ENCODE data around the gene PON2. TPM values are rescaled to one million over a fixed set of nuclear protein-coding genes. Genes with fewer than 3 reads are reported as not detected.
A peak's percentile ranks its signal among the peaks of the same experiment; 100 is the strongest.
"Not testable (repeated sequence)": the region's sequence is repeated elsewhere in the genome, so short reads cannot be mapped to it uniquely, and the experiment has no call there.

PON2 gene
- total RNA-seq, 2 experiments from 2014 or later, result 6.5 to 8.6 TPM

DNA sequence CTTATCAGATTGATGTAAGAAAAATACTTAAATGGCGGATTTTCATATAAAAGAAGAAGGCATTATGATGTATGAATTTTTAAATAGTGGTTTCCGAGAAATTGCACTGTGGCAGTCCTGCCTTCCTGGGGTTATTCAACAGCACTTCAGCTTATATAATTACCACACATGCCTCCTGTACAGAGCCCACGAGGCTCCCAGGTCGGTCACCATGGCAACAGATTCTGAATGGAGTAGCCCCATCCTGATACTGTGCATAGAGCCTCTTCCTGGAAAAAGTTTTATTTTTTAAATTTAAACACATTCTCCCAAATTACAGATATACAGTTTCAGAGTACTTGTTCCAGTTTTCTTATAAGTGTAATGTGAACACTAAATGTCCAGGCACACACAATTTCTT is 35.0 kb upstream of the PON2 start:
- ATAC-seq (ENCODE audit: low read depth), result no peak
- no peak overlapping the region for H3K4me3 Mint-ChIP-seq
- POLR2A ChIA-PET, result no interaction called here
- no peaks in the 10 kb centered on the region for H3K9me3 Mint-ChIP-seq
- H3K36me3 Mint-ChIP-seq, result no peaks in the 10 kb centered on the region
- DNase-seq, result no peak
- peaks cover 9% of the 10 kb centered on the region for H3K4me1 Mint-ChIP-seq
- H3K27me3 Mint-ChIP-seq, result no peaks in the 10 kb centered on the region
- no peak overlapping the region for H3K27ac Mint-ChIP-seq

DNA sequence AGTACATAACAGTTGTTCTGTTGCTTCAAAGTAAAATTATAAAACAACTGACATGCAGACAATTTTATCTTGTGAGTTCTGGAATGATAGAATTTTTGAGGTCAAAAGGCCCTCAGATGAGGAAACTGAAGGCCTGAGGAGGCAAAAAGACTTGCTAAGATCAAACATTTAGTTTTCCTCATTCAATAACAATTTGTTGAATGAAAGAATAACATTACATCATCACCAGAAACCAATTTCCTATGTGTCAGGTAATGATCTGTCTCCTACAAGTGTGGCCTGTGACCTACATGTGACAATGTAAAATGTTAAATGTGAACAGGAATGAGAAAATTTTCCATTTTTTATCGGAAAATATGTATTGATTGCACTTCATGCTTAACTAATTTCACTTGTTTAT is 34.4 kb upstream of the PON2 start:
- no peaks in the 10 kb centered on the region for H3K9me3 Mint-ChIP-seq
- ATAC-seq (ENCODE audit: low read depth) (no peak), DNase-seq (no peak)
- peaks cover 9% of the 10 kb centered on the region for H3K4me1 Mint-ChIP-seq
- no peak overlapping the region for H3K27ac Mint-ChIP-seq
- no peaks in the 10 kb centered on the region for H3K27me3 Mint-ChIP-seq
- H3K36me3 Mint-ChIP-seq, result no peaks in the 10 kb centered on the region
- POLR2A ChIA-PET, result no interaction called here
- no peak overlapping the region for H3K4me3 Mint-ChIP-seq

GRCh38 chr7:95467912-95468607 is 33.2 kb upstream of the PON2 start:
- DNase-seq (no peak), ATAC-seq (ENCODE audit: low read depth) (no peak)
- no peak overlapping the region for H3K27ac Mint-ChIP-seq
- H3K36me3 Mint-ChIP-seq, result no peaks in the 10 kb centered on the region
- no peaks in the 10 kb centered on the region for H3K9me3 Mint-ChIP-seq
- POLR2A ChIA-PET, result no interaction called here
- no peaks in the 10 kb centered on the region for H3K27me3 Mint-ChIP-seq
- peaks cover 9% of the 10 kb centered on the region for H3K4me1 Mint-ChIP-seq
- no peak overlapping the region for H3K4me3 Mint-ChIP-seq

- H3K9me3 Mint-ChIP-seq; ATAC-seq (ENCODE audit: low read depth); H3K27me3 Mint-ChIP-seq; DNase-seq; POLR2A ChIA-PET; H3K36me3 Mint-ChIP-seq; H3K4me1 Mint-ChIP-seq; H3K27ac Mint-ChIP-seq; H3K4me3 Mint-ChIP-seq: not testable (repeated sequence)
These were observed 25.8 kb upstream of the PON2 start for GRCh38 chr7:95460653-95461052.

GRCh38 chr7:95457947-95458346 is 23.1 kb upstream of the PON2 start:
- no peak overlapping the region for H3K4me3 Mint-ChIP-seq
- no peak for DNase-seq
- POLR2A ChIA-PET, result no interaction called here
- no peak for ATAC-seq (ENCODE audit: low read depth)
- H3K36me3 Mint-ChIP-seq, result no peaks in the 10 kb centered on the region
- H3K4me1 Mint-ChIP-seq, result no peaks in the 10 kb centered on the region
- H3K27ac Mint-ChIP-seq, result no peak overlapping the region
- H3K9me3 Mint-ChIP-seq, result peaks cover 5% of the 10 kb centered on the region
- peaks cover 3% of the 10 kb centered on the region for H3K27me3 Mint-ChIP-seq

- Mint-ChIP-seq H3K9me3 (peaks cover 5% of the 10 kb centered on the region), H3K36me3 (no peaks in the 10 kb centered on the region), H3K4me3 (no peak overlapping the region), H3K27ac (no peak overlapping the region), H3K4me1 (no peaks in the 10 kb centered on the region), H3K27me3 (peaks cover 3% of the 10 kb centered on the region)
- no peak for DNase-seq
- no peak for ATAC-seq (ENCODE audit: low read depth)
- POLR2A ChIA-PET, result no interaction called here
These were observed 19.7 kb upstream of the PON2 start for GRCh38 chr7:95454438-95455045.

DNA sequence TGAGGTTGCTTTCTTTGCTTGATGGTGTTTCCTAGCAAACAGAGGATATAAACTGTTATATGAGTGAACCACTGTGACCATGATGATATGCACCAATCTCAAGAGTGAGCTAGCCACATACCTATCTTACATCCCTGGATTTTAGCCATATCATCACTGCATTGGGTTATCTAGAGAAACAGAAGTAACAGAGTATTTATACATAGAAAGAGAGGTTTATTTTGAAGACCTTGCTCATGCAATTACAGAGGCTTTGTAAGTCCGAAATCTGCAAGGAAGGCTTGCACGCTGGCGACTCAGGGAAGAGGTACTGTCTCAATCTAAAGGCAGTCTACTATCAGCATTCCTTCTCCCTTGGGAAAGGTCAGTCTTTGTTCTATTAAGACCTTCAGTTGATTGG is 11.8 kb upstream of the PON2 start:
- Mint-ChIP-seq H3K9me3 (no peaks in the 10 kb centered on the region), H3K4me3 (no peak overlapping the region), H3K4me1 (no peaks in the 10 kb centered on the region), H3K27ac (no peak overlapping the region), H3K27me3 (no peaks in the 10 kb centered on the region), H3K36me3 (no peaks in the 10 kb centered on the region)
- ATAC-seq (ENCODE audit: low read depth) (no peak), DNase-seq (no peak)
- POLR2A ChIA-PET, result interaction anchor here (0.6 kb wide), 1 partner anchor 17 kb away, joined by 3 read pairs; no protein-coding TSS in a partner anchor

GRCh38 chr7:95444796-95445195 is 10.0 kb upstream of the PON2 start:
- POLR2A ChIA-PET, result no interaction called here
- no peak for ATAC-seq (ENCODE audit: low read depth)
- H3K27me3 Mint-ChIP-seq, result peaks cover 3% of the 10 kb centered on the region
- no peaks in the 10 kb centered on the region for H3K9me3 Mint-ChIP-seq
- DNase-seq, result no peak
- no peak overlapping the region for H3K4me3 Mint-ChIP-seq
- no peaks in the 10 kb centered on the region for H3K36me3 Mint-ChIP-seq
- no peak overlapping the region for H3K27ac Mint-ChIP-seq
- H3K4me1 Mint-ChIP-seq, result no peaks in the 10 kb centered on the region

- ATAC-seq (ENCODE audit: low read depth) (no peak), DNase-seq (no peak)
- H3K36me3 Mint-ChIP-seq, result no peaks in the 10 kb centered on the region
- H3K4me1 Mint-ChIP-seq, result no peaks in the 10 kb centered on the region
- peaks cover 5% of the 10 kb centered on the region for H3K27me3 Mint-ChIP-seq
- no peak overlapping the region for H3K27ac Mint-ChIP-seq
- POLR2A ChIA-PET, result no interaction called here
- no peak overlapping the region for H3K4me3 Mint-ChIP-seq
- H3K9me3 Mint-ChIP-seq, result no peaks in the 10 kb centered on the region
These were observed 6.4 kb upstream of the PON2 start for GRCh38 chr7:95441042-95441823.

GRCh38 chr7:95440394-95441038 is 5.7 kb upstream of the PON2 start:
- Mint-ChIP-seq H3K4me3 (no peak overlapping the region), H3K27ac (no peak overlapping the region), H3K36me3 (no peaks in the 10 kb centered on the region), H3K9me3 (no peaks in the 10 kb centered on the region), H3K27me3 (peaks cover 5% of the 10 kb centered on the region), H3K4me1 (peaks cover under 1% of the 10 kb centered on the region)
- POLR2A ChIA-PET, result no interaction called here
- ATAC-seq (ENCODE audit: low read depth) (no peak), DNase-seq (no peak)

GRCh38 chr7:95436407-95436806 is 1.6 kb upstream of the PON2 start:
- Mint-ChIP-seq H3K4me1 (peaks cover 5% of the 10 kb centered on the region), H3K27ac (no peak overlapping the region), H3K27me3 (peaks cover 7% of the 10 kb centered on the region), H3K4me3 (no peak overlapping the region), H3K36me3 (no peaks in the 10 kb centered on the region), H3K9me3 (no peaks in the 10 kb centered on the region)
- DNase-seq, result no peak
- ATAC-seq (ENCODE audit: low read depth), result no peak
- POLR2A ChIA-PET, result no interaction called here

GRCh38 chr7:95435422-95435780 is 573 bp upstream of the PON2 start:
- peaks cover 7% of the 10 kb centered on the region for H3K27me3 Mint-ChIP-seq
- H3K36me3 Mint-ChIP-seq, result no peaks in the 10 kb centered on the region
- ATAC-seq (ENCODE audit: low read depth), result peak; percentile 20
- H3K4me1 Mint-ChIP-seq, result peaks cover 5% of the 10 kb centered on the region
- no peaks in the 10 kb centered on the region for H3K9me3 Mint-ChIP-seq
- no peak for DNase-seq
- peak overlapping the region; percentile 65 for H3K27ac Mint-ChIP-seq
- H3K4me3 Mint-ChIP-seq, result peak overlapping the region; percentile 85
- POLR2A ChIA-PET, result interaction anchor here (0.7 kb wide), 1 partner anchor 11 kb away, joined by 3 read pairs; no protein-coding TSS in a partner anchor

DNA sequence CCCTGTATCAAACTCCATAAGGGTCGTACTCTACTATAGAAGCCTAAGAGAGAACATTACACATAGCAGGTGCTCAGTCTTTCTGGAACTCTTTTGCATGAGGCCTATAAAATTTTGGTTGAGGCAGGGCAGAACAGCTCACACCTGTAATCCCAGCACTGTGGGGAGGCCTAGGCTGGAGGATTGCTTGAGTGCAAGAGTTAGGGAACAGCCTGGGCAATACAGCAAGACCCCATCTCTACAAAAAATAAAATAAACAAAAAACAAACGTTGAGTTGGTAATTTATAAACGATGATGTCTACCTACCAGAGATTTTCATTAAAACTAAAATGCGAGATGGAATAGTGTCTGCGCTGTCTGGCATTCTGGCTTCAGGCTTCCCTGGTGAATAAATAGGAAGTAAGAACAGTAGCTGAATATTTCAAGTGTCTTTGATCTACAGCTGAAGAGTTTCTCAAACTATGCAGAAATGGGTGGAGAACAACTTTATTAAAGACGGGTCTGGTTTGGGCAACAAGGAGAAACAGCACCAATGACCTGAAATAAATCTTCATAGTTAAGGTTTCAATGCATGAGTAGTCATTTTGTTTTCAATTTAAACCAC is 774 bp downstream of the PON2 start:
- H3K36me3 Mint-ChIP-seq, result no peaks in the 10 kb centered on the region
- H3K27ac Mint-ChIP-seq, result peak overlapping the region; percentile 1
- ATAC-seq (ENCODE audit: low read depth) (no peak), DNase-seq (no peak)
- H3K9me3 Mint-ChIP-seq, result no peaks in the 10 kb centered on the region
- peak overlapping the region; percentile 68 for H3K4me3 Mint-ChIP-seq
- H3K27me3 Mint-ChIP-seq, result peaks cover 4% of the 10 kb centered on the region
- POLR2A ChIA-PET, result no interaction called here
- H3K4me1 Mint-ChIP-seq, result peaks cover 5% of the 10 kb centered on the region
